Thymus (tissue), 11 donors: ENCODE measurements around the gene TRIM9. TPM values are rescaled to one million over a fixed set of nuclear protein-coding genes. Genes with fewer than 3 reads are reported as not detected.

ENCODE experiments used
- DNase-seq, 9 donors: peaks; one replicate each; pipeline ENCODE4 v3.0.0-alpha.2; 2013; ENCODE audit warnings: low spot score in 9 of 9, low read depth in 6 of 9, missing footprints in 1 of 9
- H3K27ac ChIP-seq, 2 donors: one replicate each; pipeline ENCODE4 v1.5.1; 2013; ENCODE audit warnings: control low read depth in 1 of 2, low read depth in 1 of 2, low read length in 1 of 2, mild to moderate bottlenecking in 1 of 2, moderate library complexity in 1 of 2
- H3K27me3 ChIP-seq, 2 donors: one replicate each; pipeline ENCODE4 v1.5.1; 2013; ENCODE audit warnings: low read length in 1 of 2; ENCODE audit not compliant: control insufficient read depth in 2 of 2, insufficient read depth in 1 of 2
- H3K36me3 ChIP-seq, 2 donors: one replicate each; pipeline ENCODE4 v1.5.1; 2013; ENCODE audit warnings: low read length in 1 of 2, mild to moderate bottlenecking in 1 of 2, moderate library complexity in 1 of 2; ENCODE audit not compliant: control insufficient read depth in 2 of 2, insufficient read depth in 2 of 2
- H3K4me1 ChIP-seq, 2 donors: one replicate each; pipeline ENCODE4 v1.5.1; 2013; ENCODE audit warnings: low read length in 2 of 2; ENCODE audit not compliant: control insufficient read depth in 2 of 2, insufficient read depth in 2 of 2
- H3K4me3 ChIP-seq, 2 donors: one replicate each; pipeline ENCODE4 v1.5.1; 2013; ENCODE audit warnings: low read length in 2 of 2, control low read depth in 1 of 2, mild to moderate bottlenecking in 1 of 2
- H3K9me3 ChIP-seq, 2 donors: one replicate each; pipeline ENCODE4 v1.5.1; 2013; ENCODE audit warnings: low read length in 1 of 2, mild to moderate bottlenecking in 1 of 2; ENCODE audit not compliant: control insufficient read depth in 2 of 2, insufficient read depth in 1 of 2
- WGBS: extraction: QIAGEN DNeasy Blood & Tissue Kit; methylation state at CpG from one replicate; pipeline ENCODE4 v1.1.7; 2013; 5-methylcytosine and 5-hydroxymethylcytosine counted together
- polyA plus RNA-seq: library from polyadenylated mRNA; stranded (reverse); fragments of 200-250 nt; gene quantifications from one replicate; pipeline ENCODE4 v1.2.3, GENCODE V29; 2013
- total RNA-seq: library from RNA; stranded (reverse); fragments of 120-200 nt; gene quantifications from one replicate; pipeline ENCODE4 v1.2.4, GENCODE V29; 2013
- donor health status: healthy.

Gene TRIM9
- total and polyA plus RNA-seq, 2 donors, result 0.71 to 1.8 TPM

DNA sequence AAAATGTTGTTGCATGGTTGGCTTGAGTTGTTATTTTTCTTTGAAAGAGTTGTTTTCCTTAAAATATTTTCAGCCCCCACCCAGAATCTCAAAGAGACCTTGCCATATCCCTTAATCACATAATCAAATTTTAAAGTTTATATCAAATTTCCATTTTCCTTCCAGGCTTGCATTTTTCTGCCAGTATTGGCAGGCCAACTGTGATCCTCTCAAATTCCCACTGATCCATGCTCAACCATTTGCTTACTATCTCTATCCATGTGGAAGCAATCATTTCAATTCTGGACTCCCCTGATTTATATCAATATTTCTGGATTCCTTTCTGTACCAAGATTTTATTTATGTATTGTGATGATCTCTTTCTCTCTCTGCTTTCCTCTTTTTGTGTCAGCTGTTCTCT is 86.5 kb downstream of the TRIM9 start:
- no peak for DNase-seq
- Histone ChIP-seq H3K27ac (no peak overlapping the region), H3K36me3 (no peaks in the 10 kb centered on the region), H3K4me3 (no peak overlapping the region), H3K9me3 (no peaks in the 10 kb centered on the region), H3K27me3 (no peaks in the 10 kb centered on the region), H3K4me1 (no peaks in the 10 kb centered on the region)

DNA sequence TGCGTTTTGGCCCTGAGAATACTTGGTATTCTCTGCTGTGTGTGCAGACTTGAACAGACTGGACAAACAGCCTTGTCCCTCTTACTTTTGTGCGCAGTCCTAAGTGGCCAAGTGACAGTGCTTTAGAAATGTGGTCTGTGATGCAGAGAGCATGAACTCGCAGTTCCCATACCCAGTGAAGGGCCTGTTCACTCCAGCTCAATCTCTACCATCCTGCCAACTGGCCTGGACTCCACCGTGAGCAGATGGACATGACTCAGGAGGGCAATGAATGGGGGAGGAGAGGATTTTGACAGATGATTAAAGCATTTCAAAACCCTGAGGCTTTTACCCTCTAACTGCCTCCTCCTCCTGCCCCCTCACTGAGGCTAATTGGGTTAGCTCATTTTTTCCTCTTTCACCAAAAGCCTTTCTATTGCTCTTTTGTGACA is 88.1 kb downstream of the TRIM9 start:
- Histone ChIP-seq H3K27me3 (no peaks in the 10 kb centered on the region), H3K4me3 (no peak overlapping the region), H3K9me3 (no peaks in the 10 kb centered on the region), H3K4me1 (no peaks in the 10 kb centered on the region), H3K27ac (no peak overlapping the region), H3K36me3 (no peaks in the 10 kb centered on the region)
- DNase-seq, result no peak
- 95% methylated on average over 4 of the region's 4 CpGs for WGBS

GRCh38 chr14:51006324-51006723 is 88.6 kb downstream of the TRIM9 start:
- H3K27ac ChIP-seq, result no peak overlapping the region
- H3K36me3 ChIP-seq, result no peaks in the 10 kb centered on the region
- no peaks in the 10 kb centered on the region for H3K27me3 ChIP-seq
- no peak for DNase-seq
- H3K4me1 ChIP-seq, result no peaks in the 10 kb centered on the region
- H3K9me3 ChIP-seq, result no peaks in the 10 kb centered on the region
- WGBS, result 95% methylated on average over 2 of the region's 2 CpGs
- no peak overlapping the region for H3K4me3 ChIP-seq

GRCh38 chr14:51004801-51005526 is 89.9 kb downstream of the TRIM9 start:
- Histone ChIP-seq H3K4me1 (no peaks in the 10 kb centered on the region), H3K4me3 (no peak overlapping the region), H3K27me3 (no peaks in the 10 kb centered on the region), H3K9me3 (no peaks in the 10 kb centered on the region), H3K36me3 (no peaks in the 10 kb centered on the region), H3K27ac (no peak overlapping the region)
- DNase-seq, result no peak
- WGBS, result 97% methylated on average over 6 of the region's 6 CpGs

DNA sequence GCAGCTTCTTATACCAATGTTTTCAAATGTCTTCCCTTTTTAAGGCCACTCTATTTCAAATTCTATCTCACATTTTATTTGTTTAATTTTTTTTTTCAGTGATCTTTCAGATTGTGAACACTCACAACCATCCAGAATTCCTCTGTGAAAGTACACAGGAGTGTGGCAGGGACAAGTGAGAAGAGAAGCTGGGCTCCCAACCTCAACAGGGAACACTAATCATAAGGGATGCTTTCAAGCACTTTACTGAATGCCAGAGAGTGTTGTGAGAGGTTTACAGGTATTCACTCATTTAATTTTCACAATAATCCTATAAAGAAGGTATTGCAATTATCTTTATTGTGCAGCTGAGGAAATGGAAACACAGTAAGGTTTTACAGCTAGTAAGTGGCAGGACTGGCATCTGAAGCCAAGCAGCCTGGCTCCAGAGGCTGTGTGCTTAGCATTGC is 90.5 kb downstream of the TRIM9 start:
- Histone ChIP-seq H3K27me3 (no peaks in the 10 kb centered on the region), H3K4me1 (no peaks in the 10 kb centered on the region), H3K9me3 (no peaks in the 10 kb centered on the region), H3K36me3 (no peaks in the 10 kb centered on the region), H3K27ac (no peak overlapping the region), H3K4me3 (no peak overlapping the region)
- no peak for DNase-seq

DNA sequence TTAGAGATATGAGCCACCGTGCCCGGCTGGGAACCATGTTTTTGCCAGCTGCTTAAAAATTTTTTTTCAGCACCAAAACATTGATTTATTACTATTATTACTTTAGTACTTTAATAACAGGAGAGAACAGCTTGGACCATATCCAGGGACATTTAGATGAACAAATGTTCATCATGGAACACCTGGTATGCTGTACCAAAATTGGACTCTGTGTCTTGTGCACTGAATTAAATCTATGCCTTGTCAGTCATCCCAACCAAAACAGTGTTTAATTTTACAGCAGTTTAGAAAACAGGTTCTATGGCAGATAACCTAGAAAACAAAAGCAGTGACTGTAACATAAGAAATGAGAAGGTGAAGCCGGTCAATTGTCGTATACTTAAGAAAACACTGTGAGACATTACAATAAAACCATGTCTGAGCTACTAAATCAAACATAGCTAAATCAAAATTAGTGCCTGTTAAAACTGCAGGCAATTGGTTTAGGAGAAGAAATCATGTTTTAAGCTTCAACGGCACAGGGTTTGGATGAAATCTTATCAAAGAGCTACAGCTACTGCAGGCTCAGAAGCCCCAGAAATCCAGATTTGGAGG is 92.4 kb downstream of the TRIM9 start:
- Histone ChIP-seq H3K27ac (no peak overlapping the region), H3K36me3 (no peaks in the 10 kb centered on the region), H3K9me3 (no peaks in the 10 kb centered on the region), H3K4me3 (no peak overlapping the region), H3K4me1 (no peaks in the 10 kb centered on the region), H3K27me3 (no peaks in the 10 kb centered on the region)
- 87% methylated on average over 5 of the region's 5 CpGs for WGBS
- no peak for DNase-seq

- Histone ChIP-seq H3K27ac (no peak overlapping the region), H3K4me1 (no peaks in the 10 kb centered on the region), H3K9me3 (no peaks in the 10 kb centered on the region), H3K4me3 (no peak overlapping the region), H3K27me3 (no peaks in the 10 kb centered on the region), H3K36me3 (no peaks in the 10 kb centered on the region)
- no peak for DNase-seq
- WGBS, result 98% methylated on average over 9 of the region's 9 CpGs
Measured at GRCh38 chr14:51000566-51000965, 94.3 kb downstream of the TRIM9 start.

DNA sequence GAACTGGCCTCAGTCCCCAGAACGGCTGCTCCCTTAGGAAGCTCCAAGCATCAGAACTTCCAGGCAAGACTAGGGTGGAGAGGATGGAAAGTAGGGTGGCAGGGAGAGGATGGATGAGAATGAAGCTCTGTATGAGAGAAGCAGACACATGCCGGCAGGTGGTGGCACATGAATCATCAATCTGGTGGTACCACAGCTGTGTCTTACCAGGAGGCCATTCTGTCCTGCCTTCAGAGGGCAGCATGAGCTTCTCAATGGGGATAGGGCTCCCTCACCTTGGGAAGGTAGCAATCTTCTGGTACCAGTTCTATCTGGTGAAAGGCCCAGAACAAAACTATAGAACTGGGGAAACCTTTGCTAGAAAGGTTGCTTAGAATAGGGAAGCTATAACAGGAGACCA is 95.2 kb downstream of the TRIM9 start:
- Histone ChIP-seq H3K4me1 (no peaks in the 10 kb centered on the region), H3K27ac (no peak overlapping the region), H3K36me3 (no peaks in the 10 kb centered on the region), H3K9me3 (no peaks in the 10 kb centered on the region), H3K4me3 (no peak overlapping the region), H3K27me3 (no peaks in the 10 kb centered on the region)
- no peak for DNase-seq
- WGBS, result 95% methylated on average over 2 of the region's 2 CpGs

GRCh38 chr14:50998612-50999011 is 96.3 kb downstream of the TRIM9 start:
- no peaks in the 10 kb centered on the region for H3K36me3 ChIP-seq
- DNase-seq, result no peak
- 93% methylated on average over 4 of the region's 4 CpGs for WGBS
- no peak overlapping the region for H3K27ac ChIP-seq
- H3K4me1 ChIP-seq, result no peaks in the 10 kb centered on the region
- no peaks in the 10 kb centered on the region for H3K9me3 ChIP-seq
- H3K27me3 ChIP-seq, result no peaks in the 10 kb centered on the region
- H3K4me3 ChIP-seq, result no peak overlapping the region
